ENCODE results near the gene ITGB2. TPM values are rescaled to one million over a fixed set of nuclear protein-coding genes. Genes with fewer than 3 reads are reported as not detected.

Gene ITGB2
- total RNA-seq, 1 donor from 2014 or later: 19.8 TPM

GRCh38 chr21:44962403-44962966 lies 41.8 kb upstream of the ITGB2 start:
- Histone ChIP-seq H3K4me3 (ENCODE audit: low read length in 3 of 3) (no peak overlapping the region), H3K9ac (ENCODE audit: low read depth in 1 of 3, low read length in 3 of 3) (no peak overlapping the region)

DNA sequence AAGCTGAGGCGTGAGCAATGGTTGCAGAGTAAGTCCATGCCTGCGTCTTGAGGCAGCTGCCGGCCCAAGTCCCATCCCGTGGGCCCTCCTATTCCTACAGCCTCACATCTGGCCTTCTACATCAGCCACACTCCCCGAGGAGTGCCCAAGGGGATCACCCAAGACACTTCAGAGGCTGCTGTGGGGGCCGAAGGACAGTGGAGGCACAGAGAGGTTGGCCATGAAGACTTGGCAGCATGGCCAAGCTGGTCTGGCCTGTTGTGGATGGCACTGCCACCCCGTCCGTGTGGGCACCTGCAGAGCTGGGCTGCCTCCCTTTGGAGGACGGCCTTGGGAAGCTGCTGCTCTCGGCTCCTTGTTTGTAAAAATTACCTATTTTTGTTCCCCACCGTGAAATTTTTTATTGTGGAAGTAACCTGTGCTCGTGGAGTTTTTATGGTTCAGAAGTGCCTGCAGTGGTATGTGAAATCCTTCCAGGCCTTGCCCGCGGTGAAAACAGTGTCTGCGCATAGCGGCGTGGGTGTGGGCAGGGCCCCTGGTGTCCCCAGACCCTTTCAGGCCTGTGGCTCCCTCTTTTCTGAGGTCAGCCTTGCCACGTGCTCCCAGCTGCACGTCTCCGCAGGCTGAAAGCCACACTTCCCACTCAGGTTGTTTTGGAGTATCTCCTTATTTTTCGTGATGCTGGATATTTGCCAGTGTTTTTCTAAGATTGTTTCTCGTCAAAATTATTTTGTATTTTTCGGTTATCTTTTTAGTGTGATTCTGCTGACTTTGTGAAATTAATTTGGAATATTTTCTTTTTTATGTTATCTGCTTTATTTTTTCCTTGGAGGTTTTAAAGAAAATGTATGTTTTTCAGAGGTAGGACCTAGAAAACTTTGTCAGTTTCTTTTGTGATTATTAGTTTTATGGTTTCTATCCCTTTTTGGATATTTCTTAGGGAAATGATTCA lies 39.7 kb upstream of the ITGB2 start:
- Histone ChIP-seq H3K9me3 (ENCODE audit: control insufficient read depth in 3 of 3, low read length in 3 of 3) (no peaks in the 10 kb centered on the region), H3K4me3 (ENCODE audit: low read length in 3 of 3) (no peak overlapping the region), H3K27ac (ENCODE audit: low read depth, low read length) (no peak overlapping the region), H3K4me1 (ENCODE audit: control insufficient read depth in 3 of 3, insufficient read depth in 3 of 3, low read length in 3 of 3) (peaks cover 27 to 46% (median 35%) of the 10 kb centered on the region in 3 donors), H3K27me3 (ENCODE audit: control insufficient read depth in 3 of 3, insufficient read depth in 3 of 3, low read length in 3 of 3) (no peaks in the 10 kb centered on the region), H3K9ac (ENCODE audit: low read depth in 1 of 3, low read length in 3 of 3) (no peak overlapping the region), H3K36me3 (ENCODE audit: control insufficient read depth in 3 of 3, insufficient read depth in 3 of 3, low read length in 3 of 3) (peaks cover 10 to 21% (median 12%) of the 10 kb centered on the region in 3 donors)

More at GRCh38 chr21:44962403-44962966, 41.8 kb upstream of the ITGB2 start:
- no peaks in the 10 kb centered on the region for H3K9me3 ChIP-seq (ENCODE audit: control insufficient read depth in 3 of 3, low read length in 3 of 3)
- H3K36me3 ChIP-seq (ENCODE audit: control insufficient read depth in 3 of 3, insufficient read depth in 3 of 3, low read length in 3 of 3): peaks cover 10 to 14% (median 12%) of the 10 kb centered on the region in 3 donors
- H3K27ac ChIP-seq (ENCODE audit: low read depth, low read length): no peak overlapping the region
- peaks cover 37 to 53% (median 44%) of the 10 kb centered on the region in 3 donors for H3K4me1 ChIP-seq (ENCODE audit: control insufficient read depth in 3 of 3, insufficient read depth in 3 of 3, low read length in 3 of 3)
- H3K27me3 ChIP-seq (ENCODE audit: control insufficient read depth in 3 of 3, insufficient read depth in 3 of 3, low read length in 3 of 3): no peaks in the 10 kb centered on the region

DNA sequence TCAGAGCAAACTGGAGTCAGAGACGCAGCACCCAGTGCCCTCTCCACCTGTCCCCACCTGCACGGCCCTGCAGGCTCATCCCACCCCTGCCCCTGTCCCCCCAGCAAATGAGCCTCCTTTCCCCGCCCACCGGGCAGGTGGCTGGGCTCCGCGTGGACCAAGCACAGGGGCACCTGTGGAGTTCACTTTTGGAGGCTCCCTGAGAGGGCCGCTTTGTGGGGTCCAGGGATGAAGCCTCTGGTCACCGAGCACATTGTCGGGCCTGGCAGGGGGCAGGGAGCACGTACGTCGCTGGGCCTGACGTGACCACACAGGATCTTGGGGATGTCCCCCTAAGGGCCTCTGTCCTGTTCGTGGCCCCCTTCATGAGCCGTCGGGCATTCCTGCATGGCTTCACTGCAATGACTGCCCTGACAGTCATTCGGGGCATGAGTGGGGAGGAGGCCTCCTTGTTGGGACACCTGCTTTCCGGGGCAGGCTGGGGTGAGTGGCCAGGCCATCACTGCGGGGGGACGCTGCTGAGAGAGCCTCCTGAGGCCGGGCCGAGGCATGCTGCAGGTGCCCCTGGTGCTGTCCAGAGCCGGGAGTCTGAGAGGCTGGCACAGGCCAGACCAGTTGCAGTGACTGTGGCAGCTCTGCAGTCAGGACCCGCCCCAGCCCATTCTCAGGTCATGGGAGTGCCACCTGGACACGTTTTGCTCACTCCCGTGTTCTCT lies 38.8 kb upstream of the ITGB2 start:
- H3K4me3 ChIP-seq (ENCODE audit: low read length in 3 of 3): peak overlapping the region in 1 of 3 donors; percentile 22
- H3K36me3 ChIP-seq (ENCODE audit: control insufficient read depth in 3 of 3, insufficient read depth in 3 of 3, low read length in 3 of 3): peaks cover 10 to 21% (median 11%) of the 10 kb centered on the region in 3 donors
- no peaks in the 10 kb centered on the region for H3K9me3 ChIP-seq (ENCODE audit: control insufficient read depth in 3 of 3, low read length in 3 of 3)
- H3K9ac ChIP-seq (ENCODE audit: low read depth in 1 of 3, low read length in 3 of 3): peak overlapping the region in 1 of 3 donors; percentile 54
- peak overlapping the region; percentile 55 for H3K27ac ChIP-seq (ENCODE audit: low read depth, low read length)
- peaks cover 30 to 51% (median 38%) of the 10 kb centered on the region in 3 donors for H3K4me1 ChIP-seq (ENCODE audit: control insufficient read depth in 3 of 3, insufficient read depth in 3 of 3, low read length in 3 of 3)
- H3K27me3 ChIP-seq (ENCODE audit: control insufficient read depth in 3 of 3, insufficient read depth in 3 of 3, low read length in 3 of 3): no peaks in the 10 kb centered on the region

- Histone ChIP-seq H3K4me1 (ENCODE audit: control insufficient read depth in 3 of 3, insufficient read depth in 3 of 3, low read length in 3 of 3) (peaks cover 39 to 60% (median 47%) of the 10 kb centered on the region in 3 donors), H3K27me3 (ENCODE audit: control insufficient read depth in 3 of 3, insufficient read depth in 3 of 3, low read length in 3 of 3) (no peaks in the 10 kb centered on the region), H3K9me3 (ENCODE audit: control insufficient read depth in 3 of 3, low read length in 3 of 3) (no peaks in the 10 kb centered on the region), H3K36me3 (ENCODE audit: control insufficient read depth in 3 of 3, insufficient read depth in 3 of 3, low read length in 3 of 3) (peaks cover 10 to 21% (median 13%) of the 10 kb centered on the region in 3 donors), H3K27ac (ENCODE audit: low read depth, low read length) (peak overlapping the region; percentile 55), H3K4me3 (ENCODE audit: low read length in 3 of 3) (peak overlapping the region in 2 of 3 donors; percentile 14 to 22), H3K9ac (ENCODE audit: low read depth in 1 of 3, low read length in 3 of 3) (peak overlapping the region in 2 of 3 donors; percentile 4 to 54)
These were observed 37.9 kb upstream of the ITGB2 start for GRCh38 chr21:44958471-44959191.

GRCh38 chr21:44957901-44958451 lies 37.3 kb upstream of the ITGB2 start:
- Histone ChIP-seq H3K9me3 (ENCODE audit: control insufficient read depth in 3 of 3, low read length in 3 of 3) (no peaks in the 10 kb centered on the region), H3K4me3 (ENCODE audit: low read length in 3 of 3) (peak overlapping the region in 1 of 3 donors; percentile 14), H3K36me3 (ENCODE audit: control insufficient read depth in 3 of 3, insufficient read depth in 3 of 3, low read length in 3 of 3) (peaks cover 10 to 21% (median 13%) of the 10 kb centered on the region in 3 donors), H3K27me3 (ENCODE audit: control insufficient read depth in 3 of 3, insufficient read depth in 3 of 3, low read length in 3 of 3) (no peaks in the 10 kb centered on the region), H3K9ac (ENCODE audit: low read depth in 1 of 3, low read length in 3 of 3) (peak overlapping the region in 1 of 3 donors; percentile 8), H3K27ac (ENCODE audit: low read depth, low read length) (peak overlapping the region; percentile 45), H3K4me1 (ENCODE audit: control insufficient read depth in 3 of 3, insufficient read depth in 3 of 3, low read length in 3 of 3) (peaks cover 45 to 67% (median 54%) of the 10 kb centered on the region in 3 donors)

DNA sequence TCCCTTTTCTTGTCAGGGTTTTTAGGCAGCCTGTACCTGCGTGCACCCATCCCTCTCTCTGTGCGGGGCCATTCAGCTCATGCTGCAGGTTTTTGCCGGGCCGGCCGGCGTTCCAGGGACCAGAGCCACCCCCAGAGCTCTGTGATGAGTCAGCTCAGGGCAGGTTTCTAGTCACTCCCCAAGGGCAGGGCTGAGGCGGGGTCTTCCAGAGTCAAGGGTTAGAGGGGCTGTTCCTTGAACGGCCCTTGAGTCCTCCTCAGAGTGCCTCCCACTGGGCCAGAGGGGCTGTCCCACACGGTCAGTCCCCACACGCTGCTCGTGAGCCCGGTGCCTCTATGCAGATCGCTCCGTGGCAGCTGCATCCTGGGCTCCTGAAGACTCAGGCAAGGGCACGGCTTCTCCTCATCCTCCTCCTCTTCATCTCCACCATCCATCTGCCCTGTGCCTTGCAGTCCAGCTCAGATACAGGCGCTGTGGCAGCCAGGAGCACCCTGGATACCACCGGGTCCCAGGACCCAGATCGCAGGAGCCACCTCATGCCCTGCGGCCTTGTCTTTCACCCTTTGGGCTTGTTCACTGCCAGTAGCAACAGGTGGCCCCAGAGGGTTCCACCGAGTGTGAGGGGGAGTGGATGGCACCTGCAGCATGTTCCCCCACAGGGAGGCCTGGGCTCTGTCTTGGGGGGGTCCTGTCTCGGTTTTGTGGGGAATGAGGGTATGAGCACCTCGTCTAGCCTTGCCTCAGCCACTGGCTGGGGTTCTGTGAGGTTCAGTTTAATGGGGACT lies 36.5 kb upstream of the ITGB2 start:
- Histone ChIP-seq H3K4me1 (ENCODE audit: control insufficient read depth in 3 of 3, insufficient read depth in 3 of 3, low read length in 3 of 3) (peaks cover 51 to 72% (median 59%) of the 10 kb centered on the region in 3 donors), H3K4me3 (ENCODE audit: low read length in 3 of 3) (no peak overlapping the region), H3K9ac (ENCODE audit: low read depth in 1 of 3, low read length in 3 of 3) (no peak overlapping the region), H3K9me3 (ENCODE audit: control insufficient read depth in 3 of 3, low read length in 3 of 3) (no peaks in the 10 kb centered on the region), H3K36me3 (ENCODE audit: control insufficient read depth in 3 of 3, insufficient read depth in 3 of 3, low read length in 3 of 3) (peaks cover 8 to 18% (median 12%) of the 10 kb centered on the region in 3 donors), H3K27ac (ENCODE audit: low read depth, low read length) (no peak overlapping the region), H3K27me3 (ENCODE audit: control insufficient read depth in 3 of 3, insufficient read depth in 3 of 3, low read length in 3 of 3) (no peaks in the 10 kb centered on the region)

GRCh38 chr21:44956356-44957046 lies 35.8 kb upstream of the ITGB2 start:
- H3K27me3 ChIP-seq (ENCODE audit: control insufficient read depth in 3 of 3, insufficient read depth in 3 of 3, low read length in 3 of 3): no peaks in the 10 kb centered on the region
- peaks cover 54 to 78% (median 65%) of the 10 kb centered on the region in 3 donors for H3K4me1 ChIP-seq (ENCODE audit: control insufficient read depth in 3 of 3, insufficient read depth in 3 of 3, low read length in 3 of 3)
- H3K36me3 ChIP-seq (ENCODE audit: control insufficient read depth in 3 of 3, insufficient read depth in 3 of 3, low read length in 3 of 3): peaks cover 8 to 18% (median 11%) of the 10 kb centered on the region in 3 donors
- H3K9me3 ChIP-seq (ENCODE audit: control insufficient read depth in 3 of 3, low read length in 3 of 3): no peaks in the 10 kb centered on the region
- no peak overlapping the region for H3K4me3 ChIP-seq (ENCODE audit: low read length in 3 of 3)
- H3K27ac ChIP-seq (ENCODE audit: low read depth, low read length): no peak overlapping the region
- no peak overlapping the region for H3K9ac ChIP-seq (ENCODE audit: low read depth in 1 of 3, low read length in 3 of 3)

DNA sequence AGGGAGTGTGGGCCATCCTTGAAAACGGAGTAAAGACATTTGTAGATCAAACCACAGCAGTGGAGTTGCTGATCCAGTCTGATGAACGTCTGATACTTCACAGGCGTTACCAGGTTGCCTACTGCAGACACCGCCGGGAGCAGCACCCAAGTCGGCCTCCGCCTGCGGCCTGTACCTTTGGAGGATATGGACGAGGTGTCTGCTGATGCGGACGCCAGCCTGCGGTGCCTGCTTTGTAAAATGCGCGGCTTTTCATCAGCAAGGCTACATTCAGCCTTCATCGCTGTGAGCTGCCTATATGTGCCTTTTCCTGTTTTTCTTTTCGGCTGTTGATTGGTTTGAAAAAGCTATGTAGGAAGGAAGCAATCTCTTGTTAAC lies 35.1 kb upstream of the ITGB2 start:
- H3K4me3 ChIP-seq (ENCODE audit: low read length in 3 of 3): no peak overlapping the region
- H3K4me1 ChIP-seq (ENCODE audit: control insufficient read depth in 3 of 3, insufficient read depth in 3 of 3, low read length in 3 of 3): peaks cover 54 to 83% (median 67%) of the 10 kb centered on the region in 3 donors
- H3K27me3 ChIP-seq (ENCODE audit: control insufficient read depth in 3 of 3, insufficient read depth in 3 of 3, low read length in 3 of 3): no peaks in the 10 kb centered on the region
- H3K27ac ChIP-seq (ENCODE audit: low read depth, low read length): no peak overlapping the region
- peaks cover 8 to 14% (median 11%) of the 10 kb centered on the region in 3 donors for H3K36me3 ChIP-seq (ENCODE audit: control insufficient read depth in 3 of 3, insufficient read depth in 3 of 3, low read length in 3 of 3)
- no peaks in the 10 kb centered on the region for H3K9me3 ChIP-seq (ENCODE audit: control insufficient read depth in 3 of 3, low read length in 3 of 3)
- no peak overlapping the region for H3K9ac ChIP-seq (ENCODE audit: low read depth in 1 of 3, low read length in 3 of 3)

Data from skeletal muscle tissue (tissue), 4 donors.